ENCODE data around the gene NDUFAF8. TPM values are rescaled to one million over a fixed set of nuclear protein-coding genes. Genes with fewer than 3 reads are reported as not detected.

The NDUFAF8 gene
- total RNA-seq, 1 experiment from 2014 or later: 65.0 TPM

- Mint-ChIP-seq H3K27ac (ENCODE audit: unreplicated experiment) (no peak overlapping the region), H3K27me3 (ENCODE audit: insufficient read depth, unreplicated experiment) (no peaks in the 10 kb centered on the region), H3K9me3 (ENCODE audit: unreplicated experiment) (no peaks in the 10 kb centered on the region), H3K4me3 (ENCODE audit: unreplicated experiment) (no peak overlapping the region), H3K36me3 (ENCODE audit: insufficient read depth, unreplicated experiment) (peaks cover 27% of the 10 kb centered on the region), H3K4me1 (ENCODE audit: low read depth, unreplicated experiment) (no peaks in the 10 kb centered on the region)
- TF ChIP-seq, protein P1, sequence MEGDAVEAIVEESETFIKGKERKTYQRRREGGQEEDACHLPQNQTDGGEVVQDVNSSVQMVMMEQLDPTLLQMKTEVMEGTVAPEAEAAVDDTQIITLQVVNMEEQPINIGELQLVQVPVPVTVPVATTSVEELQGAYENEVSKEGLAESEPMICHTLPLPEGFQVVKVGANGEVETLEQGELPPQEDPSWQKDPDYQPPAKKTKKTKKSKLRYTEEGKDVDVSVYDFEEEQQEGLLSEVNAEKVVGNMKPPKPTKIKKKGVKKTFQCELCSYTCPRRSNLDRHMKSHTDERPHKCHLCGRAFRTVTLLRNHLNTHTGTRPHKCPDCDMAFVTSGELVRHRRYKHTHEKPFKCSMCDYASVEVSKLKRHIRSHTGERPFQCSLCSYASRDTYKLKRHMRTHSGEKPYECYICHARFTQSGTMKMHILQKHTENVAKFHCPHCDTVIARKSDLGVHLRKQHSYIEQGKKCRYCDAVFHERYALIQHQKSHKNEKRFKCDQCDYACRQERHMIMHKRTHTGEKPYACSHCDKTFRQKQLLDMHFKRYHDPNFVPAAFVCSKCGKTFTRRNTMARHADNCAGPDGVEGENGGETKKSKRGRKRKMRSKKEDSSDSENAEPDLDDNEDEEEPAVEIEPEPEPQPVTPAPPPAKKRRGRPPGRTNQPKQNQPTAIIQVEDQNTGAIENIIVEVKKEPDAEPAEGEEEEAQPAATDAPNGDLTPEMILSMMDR (IDR thresholded peaks at IDR 0.05; ENCODE audit: insufficient read depth in 1 of 2, low read depth in 1 of 2, low read length in 1 of 2, severe bottlenecking in 1 of 2, unreplicated experiment in 1 of 2): no peak
- intact Hi-C loops (cut with micrococcal nuclease; ENCODE audit: unreplicated experiment): no loop called here
- POLR2A ChIA-PET: no interaction called here
- BruUV-seq (replicated peaks): TSS peak; percentile 16
- no peak for DNase-seq
- H3K4me1 ChIP-seq: peaks cover 8% of the 10 kb centered on the region
- peaks cover 5% of the 10 kb centered on the region for H3K36me3 ChIP-seq (ENCODE audit: control insufficient read depth, insufficient read depth, low read length)
- CTCF ChIA-PET: no interaction called here
- H3K9me3 ChIP-seq: 0 out of 2 replicates have a peak, but pooled peaks cover 3% of the 10 kb centered on the region
- no peak overlapping the region for H3K4me3 ChIP-seq (ENCODE audit: low read depth, low read length)
- H3K27me3 ChIP-seq (replicated peaks; ENCODE audit: control insufficient read depth, insufficient read depth, low read length): no peaks in the 10 kb centered on the region
Observed at GRCh38 chr17:81228420-81228819, 10.7 kb upstream of the NDUFAF8 start.

DNA sequence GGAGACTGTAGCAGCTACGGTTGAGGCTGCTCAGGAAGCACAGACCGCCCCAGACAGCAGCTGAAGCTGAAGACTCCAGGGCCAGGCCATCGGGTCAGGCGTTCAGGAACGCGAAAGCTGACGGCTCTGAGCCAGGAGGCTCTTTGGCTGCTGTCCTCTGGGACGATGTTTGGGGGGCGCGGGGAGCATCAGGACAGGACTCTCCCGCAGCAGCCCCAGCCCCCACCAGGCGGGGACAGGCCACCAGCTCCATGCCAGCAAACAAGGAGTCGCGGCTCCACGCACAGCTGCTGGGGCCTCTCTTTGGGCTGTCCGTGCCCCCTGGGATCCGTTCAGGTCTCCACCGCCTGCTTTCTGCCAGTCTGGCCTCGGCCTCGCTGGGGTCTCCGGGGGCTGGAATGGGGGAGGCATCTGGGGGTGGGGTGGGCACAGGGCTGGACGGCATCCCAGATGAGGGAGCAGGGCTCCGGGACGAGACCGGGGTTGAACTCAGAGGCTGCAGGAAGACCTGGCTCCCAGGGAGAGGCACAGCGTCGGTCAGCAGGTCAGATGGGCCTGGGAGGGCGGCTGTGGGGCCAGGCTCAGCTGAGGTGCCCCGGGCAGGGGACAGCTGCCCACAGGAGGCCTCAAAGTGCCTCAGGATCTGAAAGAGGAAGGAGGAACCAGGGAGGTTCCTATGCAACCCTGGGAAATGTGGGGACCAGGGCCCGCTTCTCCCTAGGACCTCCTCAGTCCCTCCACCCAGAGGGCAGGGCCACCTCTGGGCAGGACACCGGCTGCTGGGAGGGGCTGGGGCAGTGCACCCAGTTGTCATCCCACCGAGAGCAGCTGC, 10.1 kb upstream of the NDUFAF8 start:
- intact Hi-C loops (cut with micrococcal nuclease; ENCODE audit: unreplicated experiment): no loop called here
- peaks cover 6% of the 10 kb centered on the region for H3K4me1 ChIP-seq
- no TSS peak for BruUV-seq (replicated peaks)
- CTCF ChIA-PET: no interaction called here
- no peak overlapping the region for H3K27ac Mint-ChIP-seq (ENCODE audit: unreplicated experiment)
- POLR2A ChIA-PET: no interaction called here
- no peaks in the 10 kb centered on the region for H3K4me1 Mint-ChIP-seq (ENCODE audit: low read depth, unreplicated experiment)
- DNase-seq: no peak
- H3K27me3 Mint-ChIP-seq (ENCODE audit: insufficient read depth, unreplicated experiment): no peaks in the 10 kb centered on the region
- H3K9me3 Mint-ChIP-seq (ENCODE audit: unreplicated experiment): no peaks in the 10 kb centered on the region
- TF ChIP-seq, protein P1 (IDR thresholded peaks at IDR 0.05; ENCODE audit: insufficient read depth in 1 of 2, low read depth in 1 of 2, low read length in 1 of 2, severe bottlenecking in 1 of 2, unreplicated experiment in 1 of 2): no peak
- no peak overlapping the region for H3K4me3 ChIP-seq (ENCODE audit: low read depth, low read length)
- H3K36me3 Mint-ChIP-seq (ENCODE audit: insufficient read depth, unreplicated experiment): peaks cover 22% of the 10 kb centered on the region
- H3K36me3 ChIP-seq (ENCODE audit: control insufficient read depth, insufficient read depth, low read length): peaks cover 5% of the 10 kb centered on the region
- no peaks in the 10 kb centered on the region for H3K27me3 ChIP-seq (replicated peaks; ENCODE audit: control insufficient read depth, insufficient read depth, low read length)
- 0 out of 2 replicates have a peak, but pooled peaks cover 3% of the 10 kb centered on the region for H3K9me3 ChIP-seq
- no peak overlapping the region for H3K4me3 Mint-ChIP-seq (ENCODE audit: unreplicated experiment)

DNA sequence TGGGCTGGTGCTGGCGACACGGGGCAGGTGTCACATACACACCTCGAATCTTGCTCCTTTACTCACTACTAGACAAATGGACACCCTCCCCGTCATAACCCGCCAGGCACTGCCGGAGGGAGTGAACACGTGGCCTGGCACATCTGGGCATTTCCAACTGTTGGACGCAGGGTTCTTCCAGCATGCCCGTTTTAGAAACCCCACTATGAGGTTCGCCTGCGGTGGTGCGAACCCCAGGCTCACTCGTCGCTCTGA, 9.5 kb upstream of the NDUFAF8 start:
- DNase-seq: no peak
- H3K9me3 ChIP-seq: 0 out of 2 replicates have a peak, but pooled peaks cover 3% of the 10 kb centered on the region
- Mint-ChIP-seq H3K9me3 (ENCODE audit: unreplicated experiment) (no peaks in the 10 kb centered on the region), H3K4me1 (ENCODE audit: low read depth, unreplicated experiment) (peaks cover 3% of the 10 kb centered on the region), H3K27me3 (ENCODE audit: insufficient read depth, unreplicated experiment) (no peaks in the 10 kb centered on the region), H3K36me3 (ENCODE audit: insufficient read depth, unreplicated experiment) (peaks cover 26% of the 10 kb centered on the region), H3K4me3 (ENCODE audit: unreplicated experiment) (no peak overlapping the region), H3K27ac (ENCODE audit: unreplicated experiment) (no peak overlapping the region)
- BruUV-seq (replicated peaks): no TSS peak
- intact Hi-C loops (cut with micrococcal nuclease; ENCODE audit: unreplicated experiment): no loop called here
- H3K4me1 ChIP-seq: peaks cover 10% of the 10 kb centered on the region
- CTCF ChIA-PET: no interaction called here
- peaks cover 5% of the 10 kb centered on the region for H3K36me3 ChIP-seq (ENCODE audit: control insufficient read depth, insufficient read depth, low read length)
- TF ChIP-seq, protein P1 (IDR thresholded peaks at IDR 0.05; ENCODE audit: insufficient read depth in 1 of 2, low read depth in 1 of 2, low read length in 1 of 2, severe bottlenecking in 1 of 2, unreplicated experiment in 1 of 2): no peak
- no peaks in the 10 kb centered on the region for H3K27me3 ChIP-seq (replicated peaks; ENCODE audit: control insufficient read depth, insufficient read depth, low read length)
- POLR2A ChIA-PET: no interaction called here
- no peak overlapping the region for H3K4me3 ChIP-seq (ENCODE audit: low read depth, low read length)
